ENCODE results near the gene ZCCHC4.

DNA sequence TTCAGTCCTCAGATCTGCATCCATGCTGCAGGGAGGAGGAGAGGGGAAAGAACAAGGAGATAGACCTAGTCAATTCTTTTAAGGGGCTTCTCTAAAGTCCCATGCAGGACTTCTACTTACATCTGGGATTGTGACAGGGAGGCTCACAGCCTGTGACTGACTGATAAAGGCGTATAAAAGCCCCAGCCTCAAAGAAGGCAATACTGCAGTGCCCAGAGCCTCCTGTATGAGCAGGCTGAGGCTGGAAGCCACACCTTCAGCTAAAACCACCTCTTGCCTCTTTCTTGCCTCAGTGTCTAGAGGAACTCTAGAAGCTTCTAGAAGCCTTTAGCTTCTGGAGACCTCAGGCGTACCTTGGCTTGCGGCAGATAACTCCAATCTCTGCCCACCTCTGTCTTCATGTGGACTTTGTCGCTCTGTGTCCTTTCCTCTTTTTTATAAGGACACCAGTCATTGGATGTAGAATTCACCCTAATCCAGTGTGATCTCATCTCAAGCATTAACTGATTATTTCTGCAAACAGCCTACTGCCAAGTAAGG, 6.0 kb upstream of the ZCCHC4 start:
- TF ChIP-seq EZH2phosphoT487 (IDR thresholded peaks at IDR 0.05; ENCODE audit: low read depth, severe bottlenecking, unreplicated experiment): no peak
- TF ChIP-seq, protein P1, sequence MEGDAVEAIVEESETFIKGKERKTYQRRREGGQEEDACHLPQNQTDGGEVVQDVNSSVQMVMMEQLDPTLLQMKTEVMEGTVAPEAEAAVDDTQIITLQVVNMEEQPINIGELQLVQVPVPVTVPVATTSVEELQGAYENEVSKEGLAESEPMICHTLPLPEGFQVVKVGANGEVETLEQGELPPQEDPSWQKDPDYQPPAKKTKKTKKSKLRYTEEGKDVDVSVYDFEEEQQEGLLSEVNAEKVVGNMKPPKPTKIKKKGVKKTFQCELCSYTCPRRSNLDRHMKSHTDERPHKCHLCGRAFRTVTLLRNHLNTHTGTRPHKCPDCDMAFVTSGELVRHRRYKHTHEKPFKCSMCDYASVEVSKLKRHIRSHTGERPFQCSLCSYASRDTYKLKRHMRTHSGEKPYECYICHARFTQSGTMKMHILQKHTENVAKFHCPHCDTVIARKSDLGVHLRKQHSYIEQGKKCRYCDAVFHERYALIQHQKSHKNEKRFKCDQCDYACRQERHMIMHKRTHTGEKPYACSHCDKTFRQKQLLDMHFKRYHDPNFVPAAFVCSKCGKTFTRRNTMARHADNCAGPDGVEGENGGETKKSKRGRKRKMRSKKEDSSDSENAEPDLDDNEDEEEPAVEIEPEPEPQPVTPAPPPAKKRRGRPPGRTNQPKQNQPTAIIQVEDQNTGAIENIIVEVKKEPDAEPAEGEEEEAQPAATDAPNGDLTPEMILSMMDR (IDR thresholded peaks at IDR 0.05; ENCODE audit: poor library complexity): no peak
- no peak for TF ChIP-seq EZH2 (IDR thresholded peaks at IDR 0.05; ENCODE audit: borderline replicate concordance)
